ENCODE results near the gene MEF2D. TPM values are rescaled to one million over a fixed set of nuclear protein-coding genes. Genes with fewer than 3 reads are reported as not detected.

The MEF2D gene
- total RNA-seq, 4 donors from 2014 or later = 26.4 to 80.6 (median 32.0) TPM

DNA sequence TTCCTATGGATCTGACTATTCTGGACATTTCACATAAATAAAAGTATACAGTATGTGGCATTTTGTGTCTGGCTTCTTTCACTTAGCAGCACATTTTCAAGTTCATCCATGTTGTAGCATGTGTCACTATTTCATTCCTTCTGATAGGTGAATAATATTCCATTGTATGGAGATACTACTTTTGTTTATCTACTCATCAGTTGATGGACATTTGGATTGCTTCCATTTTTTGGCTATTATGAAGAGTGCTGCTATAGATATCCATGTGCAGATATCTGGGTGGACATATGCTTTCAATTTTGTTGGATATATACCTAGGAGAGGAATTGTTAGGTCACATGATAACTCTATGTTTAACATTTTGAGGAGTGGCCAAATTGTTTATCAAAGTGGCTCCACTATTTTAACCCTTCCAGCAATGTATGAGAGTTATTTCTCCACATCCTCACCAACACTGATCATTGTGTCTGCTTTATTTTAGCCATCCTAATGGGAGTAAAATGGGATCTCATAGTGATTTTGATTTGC lies 21.9 kb upstream of the MEF2D start:
- no peak for DNase-seq
- H3K9me3 ChIP-seq = no peaks in the 10 kb centered on the region
- H3K4me3 ChIP-seq (replicated peaks in 1 of 3) = no peak overlapping the region
- H3K27me3 ChIP-seq = no peaks in the 10 kb centered on the region
- H3K4me1 ChIP-seq = no peaks in the 10 kb centered on the region
- TF ChIP-seq POLR2A (IDR thresholded peaks at IDR 0.05) = no peak
- TF ChIP-seq, protein P1, sequence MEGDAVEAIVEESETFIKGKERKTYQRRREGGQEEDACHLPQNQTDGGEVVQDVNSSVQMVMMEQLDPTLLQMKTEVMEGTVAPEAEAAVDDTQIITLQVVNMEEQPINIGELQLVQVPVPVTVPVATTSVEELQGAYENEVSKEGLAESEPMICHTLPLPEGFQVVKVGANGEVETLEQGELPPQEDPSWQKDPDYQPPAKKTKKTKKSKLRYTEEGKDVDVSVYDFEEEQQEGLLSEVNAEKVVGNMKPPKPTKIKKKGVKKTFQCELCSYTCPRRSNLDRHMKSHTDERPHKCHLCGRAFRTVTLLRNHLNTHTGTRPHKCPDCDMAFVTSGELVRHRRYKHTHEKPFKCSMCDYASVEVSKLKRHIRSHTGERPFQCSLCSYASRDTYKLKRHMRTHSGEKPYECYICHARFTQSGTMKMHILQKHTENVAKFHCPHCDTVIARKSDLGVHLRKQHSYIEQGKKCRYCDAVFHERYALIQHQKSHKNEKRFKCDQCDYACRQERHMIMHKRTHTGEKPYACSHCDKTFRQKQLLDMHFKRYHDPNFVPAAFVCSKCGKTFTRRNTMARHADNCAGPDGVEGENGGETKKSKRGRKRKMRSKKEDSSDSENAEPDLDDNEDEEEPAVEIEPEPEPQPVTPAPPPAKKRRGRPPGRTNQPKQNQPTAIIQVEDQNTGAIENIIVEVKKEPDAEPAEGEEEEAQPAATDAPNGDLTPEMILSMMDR (IDR thresholded peaks at IDR 0.05) = no peak
- H3K36me3 ChIP-seq = no peaks in the 10 kb centered on the region
- H3K27ac ChIP-seq = no peak overlapping the region
- intact Hi-C loops (cut with DNase I) = no loop called here

GRCh38 chr1:156517748-156518147 lies 17.2 kb upstream of the MEF2D start:
- Histone ChIP-seq H3K4me1 (no peaks in the 10 kb centered on the region), H3K27me3 (no peaks in the 10 kb centered on the region), H3K4me3 (replicated peaks in 1 of 3) (no peak overlapping the region), H3K27ac (no peak overlapping the region), H3K9me3 (no peaks in the 10 kb centered on the region), H3K36me3 (no peaks in the 10 kb centered on the region)
- intact Hi-C loops (cut with DNase I) = no loop called here
- TF ChIP-seq POLR2A (IDR thresholded peaks at IDR 0.05) = no peak
- 72 to 79% methylated on average over 4 of the region's 4 CpGs for WGBS, 2 donors
- DNase-seq = no peak

DNA sequence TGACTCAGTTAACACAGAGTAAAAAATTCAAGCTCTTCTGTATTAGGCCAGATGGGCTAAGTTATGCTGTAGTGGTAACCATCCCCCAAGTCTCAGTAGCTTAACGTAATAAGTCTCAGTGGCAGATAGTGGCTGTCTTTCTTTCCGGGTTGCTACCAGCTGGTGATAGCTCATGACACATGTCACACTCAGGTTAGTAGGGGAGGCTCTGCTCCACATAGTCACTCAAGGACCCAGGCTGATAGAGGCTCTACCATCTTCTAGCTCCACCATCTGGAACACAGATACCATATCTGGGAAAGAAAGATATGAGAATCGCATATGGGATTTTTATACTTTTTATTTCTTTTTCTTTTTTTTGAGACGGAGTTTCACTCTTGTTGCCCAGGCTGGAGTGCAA lies 16.2 kb upstream of the MEF2D start:
- no peaks in the 10 kb centered on the region for H3K9me3 ChIP-seq
- no peaks in the 10 kb centered on the region for H3K4me1 ChIP-seq
- intact Hi-C loops (cut with DNase I) = no loop called here
- no peaks in the 10 kb centered on the region for H3K27me3 ChIP-seq
- H3K4me3 ChIP-seq (replicated peaks in 1 of 3) = no peak overlapping the region
- DNase-seq = no peak
- H3K27ac ChIP-seq = no peak overlapping the region
- TF ChIP-seq, protein P1 (IDR thresholded peaks at IDR 0.05) = no peak
- no peak for TF ChIP-seq POLR2A (IDR thresholded peaks at IDR 0.05)
- no peaks in the 10 kb centered on the region for H3K36me3 ChIP-seq
- WGBS, 2 donors = 95 to 98% methylated on average over 4 of the region's 4 CpGs

- Histone ChIP-seq H3K4me3 (replicated peaks in 1 of 3) (no peak overlapping the region), H3K36me3 (no peaks in the 10 kb centered on the region), H3K9me3 (no peaks in the 10 kb centered on the region), H3K27me3 (no peaks in the 10 kb centered on the region), H3K27ac (no peak overlapping the region), H3K4me1 (peaks cover 5 to 6% of the 10 kb centered on the region in 2 donors)
- 39 to 78% methylated on average over 2 of the region's 2 CpGs for WGBS, 2 donors
- intact Hi-C loops (cut with DNase I) = no loop called here
- DNase-seq = no peak
- TF ChIP-seq POLR2A (IDR thresholded peaks at IDR 0.05) = no peak
- TF ChIP-seq, protein P1 (IDR thresholded peaks at IDR 0.05) = no peak
Measured at GRCh38 chr1:156515956-156516355, 15.4 kb upstream of the MEF2D start.

GRCh38 chr1:156513185-156513584 lies 12.6 kb upstream of the MEF2D start:
- 85 to 87% methylated on average over 9 of the region's 9 CpGs for WGBS, 2 donors
- no peak for DNase-seq
- Histone ChIP-seq H3K4me3 (replicated peaks in 1 of 3) (no peak overlapping the region), H3K27me3 (no peaks in the 10 kb centered on the region), H3K4me1 (peaks cover 31% of the 10 kb centered on the region in 2 donors), H3K9me3 (no peaks in the 10 kb centered on the region), H3K27ac (no peak overlapping the region), H3K36me3 (no peaks in the 10 kb centered on the region)
- TF ChIP-seq POLR2A (IDR thresholded peaks at IDR 0.05) = no peak
- TF ChIP-seq, protein P1 (IDR thresholded peaks at IDR 0.05) = no peak
- intact Hi-C loops (cut with DNase I) = no loop called here

GRCh38 chr1:156511644-156512043 lies 11.1 kb upstream of the MEF2D start:
- no peak overlapping the region for H3K4me3 ChIP-seq (replicated peaks in 1 of 3)
- no peak for DNase-seq
- H3K4me1 ChIP-seq = peaks cover 31 to 38% of the 10 kb centered on the region in 2 donors
- no peaks in the 10 kb centered on the region for H3K27me3 ChIP-seq
- H3K36me3 ChIP-seq = no peaks in the 10 kb centered on the region
- peak overlapping the region in 2 of 3 donors; percentile 88 to 96 for H3K27ac ChIP-seq
- intact Hi-C loops (cut with DNase I) = no loop called here
- no peaks in the 10 kb centered on the region for H3K9me3 ChIP-seq
- WGBS, 2 donors = 89 to 91% methylated on average over 7 of the region's 7 CpGs
- no peak for TF ChIP-seq POLR2A (IDR thresholded peaks at IDR 0.05)
- TF ChIP-seq, protein P1 (IDR thresholded peaks at IDR 0.05) = no peak
